GM23338 (cell line): Measurements from ENCODE around the gene FAM9C. TPM values are rescaled to one million over a fixed set of nuclear protein-coding genes. Genes with fewer than 3 reads are reported as not detected.

Experiments used
- ATAC-seq: fragments of 200-7000 bp; cut with Tn5 transposase; 3 replicates; pipeline ENCODE4 v1.9.1; 2020
- DNase-seq: peaks from one replicate; pipeline ENCODE4 v3.0.0-alpha.2; 2015; ENCODE audit warnings: low spot score
- H2AFZ ChIP-seq: fragments of 200-600 bp; sonication (generic); 2 replicates; pipeline ENCODE4 v1.8.0; 2016; ENCODE audit warnings: antibody characterized with exemption, mild to moderate bottlenecking, moderate library complexity
- H3F3A ChIP-seq: fragments of 200-600 bp; sonication (generic); replicated peaks from 2 replicates; pipeline ENCODE4 v1.8.0; 2017; ENCODE audit warnings: antibody characterized with exemption, mixed run types, low read depth
- H3K27ac ChIP-seq: fragments of 200-600 bp; sonication (generic); 2 replicates; pipeline ENCODE4 v1.6.1; 2016; ENCODE audit warnings: low read depth
- H3K27me3 ChIP-seq: fragments of 200-600 bp; sonication (generic); 2 replicates; pipeline ENCODE4 v1.8.0; 2016; ENCODE audit warnings: mild to moderate bottlenecking, mixed run types, moderate library complexity; ENCODE audit not compliant: insufficient read depth
- H3K36me3 ChIP-seq: fragments of 200-600 bp; sonication (generic); 2 replicates; pipeline ENCODE4 v1.8.0; 2016; ENCODE audit warnings: mild to moderate bottlenecking; ENCODE audit not compliant: insufficient read depth
- H3K4me1 ChIP-seq: fragments of 200-600 bp; sonication (generic); 2 replicates; pipeline ENCODE4 v1.8.0; 2016; ENCODE audit warnings: mild to moderate bottlenecking, moderate library complexity; ENCODE audit not compliant: insufficient read depth
- H3K4me2 ChIP-seq: fragments of 200-600 bp; sonication (generic); 2 replicates; pipeline ENCODE4 v1.7.1; 2017; ENCODE audit warnings: mixed run types
- H3K4me3 ChIP-seq: fragments of 200-600 bp; sonication (generic); 2 replicates; pipeline ENCODE4 v1.6.1; 2016; ENCODE audit warnings: mixed run types
- H3K79me2 ChIP-seq: fragments of 200-600 bp; sonication (generic); replicated peaks from 2 replicates; pipeline ENCODE4 v1.8.0; 2017; ENCODE audit warnings: mild to moderate bottlenecking; ENCODE audit not compliant: insufficient read depth
- H3K9me2 ChIP-seq: fragments of 200-600 bp; sonication (generic); 2 replicates; pipeline ENCODE4 v1.8.0; 2017; ENCODE audit not compliant: insufficient read depth
- H4K20me1 ChIP-seq: fragments of 200-600 bp; sonication (generic); replicated peaks from 2 replicates; pipeline ENCODE4 v1.8.0; 2017; ENCODE audit warnings: mild to moderate bottlenecking; ENCODE audit not compliant: insufficient read depth
- H3K27ac Mint-ChIP-seq: 2 replicates; pipeline ENCODE4 v1.8.0; 2020; ENCODE audit warnings: inconsistent platforms, mild to moderate bottlenecking, moderate library complexity, mixed read lengths
- H3K27me3 Mint-ChIP-seq: 3 replicates; pipeline ENCODE4 v1.8.0; 2022; ENCODE audit warnings: low read depth, mild to moderate bottlenecking, moderate library complexity, mixed read lengths, inconsistent platforms; ENCODE audit not compliant: insufficient read depth, poor library complexity
- H3K36me3 Mint-ChIP-seq: 3 replicates; pipeline ENCODE4 v1.8.0; 2021; ENCODE audit warnings: low read depth, mild to moderate bottlenecking, inconsistent platforms, moderate library complexity, mixed read lengths
- H3K4me1 Mint-ChIP-seq: 3 replicates; pipeline ENCODE4 v1.8.0; 2020; ENCODE audit warnings: mild to moderate bottlenecking, inconsistent platforms, mixed read lengths
- H3K4me3 Mint-ChIP-seq: 3 replicates; pipeline ENCODE4 v1.8.0; 2021; ENCODE audit warnings: moderate library complexity, mild to moderate bottlenecking, inconsistent platforms, mixed read lengths
- H3K9me3 Mint-ChIP-seq: 3 replicates; pipeline ENCODE4 v1.8.0; 2020; ENCODE audit warnings: moderate library complexity, mild to moderate bottlenecking, inconsistent platforms, mixed read lengths
- CREB1 ChIP-seq: fragments of 250-450 bp; sonication (Bioruptor Pico); IDR thresholded peaks from 2 replicates; pipeline ENCODE4 v1.5.0; 2020; ENCODE audit warnings: low read depth, mild to moderate bottlenecking, moderate library complexity
- EZH2 ChIP-seq: fragments of 200-600 bp; sonication (generic); IDR thresholded peaks from one replicate; pipeline ENCODE4 v1.8.0; 2017; ENCODE audit warnings: antibody characterized with exemption, mild to moderate bottlenecking, low read depth; ENCODE audit not compliant: unreplicated experiment
- EZH2phosphoT487 ChIP-seq: fragments of 200-600 bp; sonication (generic); IDR thresholded peaks from one replicate; pipeline ENCODE4 v1.8.1; 2018; ENCODE audit warnings: antibody characterized with exemption; ENCODE audit not compliant: unreplicated experiment
- JUNB ChIP-seq: IDR thresholded peaks from one replicate; pipeline ENCODE4 v1.6.1; 2016; ENCODE audit warnings: antibody characterized with exemption; ENCODE audit not compliant: unreplicated experiment
- NANOG ChIP-seq: IDR thresholded peaks from 2 replicates; pipeline ENCODE4 v1.6.1; 2016; ENCODE audit warnings: antibody characterized with exemption, borderline replicate concordance
- POLR2AphosphoS5 ChIP-seq: IDR thresholded peaks from 2 replicates; pipeline ENCODE4 v1.6.1; 2016; ENCODE audit warnings: antibody characterized with exemption, low read depth
- STAT1 ChIP-seq: IDR thresholded peaks from one replicate; pipeline ENCODE4 v1.6.1; 2016; ENCODE audit warnings: antibody characterized with exemption; ENCODE audit not compliant: unreplicated experiment
- ZNF114 ChIP-seq: fragments of 250-450 bp; sonication (Bioruptor Pico); IDR thresholded peaks from 2 replicates; pipeline ENCODE4 v1.5.0; 2020; ENCODE audit warnings: mild to moderate bottlenecking, moderate library complexity
- ZNF331 ChIP-seq: fragments of 250-450 bp; sonication (Bioruptor Pico); IDR thresholded peaks from 2 replicates; pipeline ENCODE4 v1.5.0; 2020; ENCODE audit warnings: low read depth, mild to moderate bottlenecking, moderate library complexity
- polyA plus RNA-seq: library from polyadenylated mRNA; unstranded; fragments of >200 nt; fragmentation: Nextera tagmentation; extraction: Ambion mirVana; gene quantifications from 2 replicates; pipeline ENCODE4 v1.2.1, GENCODE V29; 2016
- total RNA-seq: library from RNA; depleted of rRNA; stranded (reverse); fragments of >200 nt; shearing (Covaris generic); gene quantifications from 2 replicates; pipeline ENCODE4 v1.2.3, GENCODE V29; 2014
- TF ChIP-seq, protein P1 (sequence below): IDR thresholded peaks from 2 replicates; pipeline ENCODE4 v1.6.1; 2016; ENCODE audit warnings: antibody characterized with exemption
- TF ChIP-seq, protein P2 (sequence below), 2 experiments: fragments of 200-600 bp in 1 of 2; sonication (generic) in 1 of 2; conservative IDR thresholded peaks; 2 replicates each; pipeline versions ENCODE4 v1.5.1 to v1.6.1; 2016 to 2017; ENCODE audit warnings: antibody characterized with exemption in 2 of 2, low read depth in 2 of 2, mild to moderate bottlenecking in 2 of 2, moderate library complexity in 1 of 2
- TF ChIP-seq, protein P3 (sequence below): fragments of 250-450 bp; sonication (Bioruptor Pico); IDR thresholded peaks from 2 replicates; pipeline ENCODE4 v1.5.0; 2020; ENCODE audit warnings: mild to moderate bottlenecking, moderate library complexity
- TF ChIP-seq, protein P4 (sequence below): IDR thresholded peaks from one replicate; pipeline ENCODE4 v1.6.1; 2018; ENCODE audit warnings: antibody characterized with exemption; ENCODE audit not compliant: unreplicated experiment

The FAM9C gene
- total and polyA plus RNA-seq, 2 experiments from 2014 or later: 0.08 TPM; not detected in 1

DNA sequence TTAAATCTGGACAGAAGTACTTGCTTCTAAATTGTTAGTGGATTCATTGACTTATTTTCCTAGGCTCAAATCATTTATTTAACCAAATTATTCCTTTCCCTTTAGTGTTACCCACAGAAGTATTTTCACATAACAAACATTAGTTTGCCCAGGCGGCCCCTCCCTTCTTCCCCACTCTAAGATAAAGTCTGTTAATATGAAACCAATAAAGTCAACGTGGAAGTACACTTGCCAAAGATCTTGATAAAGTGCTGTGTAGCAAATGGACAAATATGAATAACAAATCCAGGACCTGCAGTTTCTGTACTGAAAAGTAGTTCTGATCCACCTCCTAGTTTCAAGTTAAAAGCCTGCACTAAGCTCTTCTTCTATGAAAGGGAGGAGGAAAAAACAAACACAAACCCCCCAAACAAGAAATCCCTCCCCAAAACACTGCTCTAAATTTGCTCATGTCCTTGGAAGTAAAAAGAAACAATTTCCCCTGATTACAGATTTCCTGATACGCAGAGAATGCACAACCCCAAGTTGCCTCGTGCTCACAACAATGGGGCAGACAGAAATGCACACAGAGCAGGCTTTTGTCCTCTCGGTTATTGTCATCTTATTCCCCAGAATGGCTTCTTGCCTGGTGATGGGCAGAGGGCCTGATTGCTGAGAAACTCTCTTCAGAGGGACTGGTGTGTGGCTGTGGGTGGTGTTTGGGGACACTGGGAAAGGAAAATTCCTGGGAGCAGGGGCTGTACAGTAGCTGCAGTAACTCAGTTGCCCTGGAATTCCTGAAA lies 46.3 kb downstream of the FAM9C start:
- Histone ChIP-seq H3K27ac (no peak overlapping the region), H3F3A (no peaks in the 10 kb centered on the region), H3K79me2 (no peaks in the 10 kb centered on the region), H3K4me1 (peaks cover 14% of the 10 kb centered on the region), H4K20me1 (no peaks in the 10 kb centered on the region), H3K4me2 (0 out of 2 replicates have a peak overlapping the region, but pooled peaks have one; percentile 20), H3K27me3 (no peaks in the 10 kb centered on the region), H3K36me3 (no peaks in the 10 kb centered on the region), H3K9me2 (no peaks in the 10 kb centered on the region), H2AFZ (peak overlapping the region; percentile 76; the same call in 1 of the 2 replicates), H3K4me3 (no peak overlapping the region)
- ATAC-seq: no peak
- no peak overlapping the region for H3K4me3 Mint-ChIP-seq
- peak overlapping the region; percentile 48; the same call in 1 of the 2 replicates for H3K27ac Mint-ChIP-seq
- peaks cover 27% of the 10 kb centered on the region for H3K4me1 Mint-ChIP-seq
- TF ChIP-seq, protein P1, sequence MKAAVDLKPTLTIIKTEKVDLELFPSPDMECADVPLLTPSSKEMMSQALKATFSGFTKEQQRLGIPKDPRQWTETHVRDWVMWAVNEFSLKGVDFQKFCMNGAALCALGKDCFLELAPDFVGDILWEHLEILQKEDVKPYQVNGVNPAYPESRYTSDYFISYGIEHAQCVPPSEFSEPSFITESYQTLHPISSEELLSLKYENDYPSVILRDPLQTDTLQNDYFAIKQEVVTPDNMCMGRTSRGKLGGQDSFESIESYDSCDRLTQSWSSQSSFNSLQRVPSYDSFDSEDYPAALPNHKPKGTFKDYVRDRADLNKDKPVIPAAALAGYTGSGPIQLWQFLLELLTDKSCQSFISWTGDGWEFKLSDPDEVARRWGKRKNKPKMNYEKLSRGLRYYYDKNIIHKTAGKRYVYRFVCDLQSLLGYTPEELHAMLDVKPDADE: no peak
- TF ChIP-seq, protein P2, sequence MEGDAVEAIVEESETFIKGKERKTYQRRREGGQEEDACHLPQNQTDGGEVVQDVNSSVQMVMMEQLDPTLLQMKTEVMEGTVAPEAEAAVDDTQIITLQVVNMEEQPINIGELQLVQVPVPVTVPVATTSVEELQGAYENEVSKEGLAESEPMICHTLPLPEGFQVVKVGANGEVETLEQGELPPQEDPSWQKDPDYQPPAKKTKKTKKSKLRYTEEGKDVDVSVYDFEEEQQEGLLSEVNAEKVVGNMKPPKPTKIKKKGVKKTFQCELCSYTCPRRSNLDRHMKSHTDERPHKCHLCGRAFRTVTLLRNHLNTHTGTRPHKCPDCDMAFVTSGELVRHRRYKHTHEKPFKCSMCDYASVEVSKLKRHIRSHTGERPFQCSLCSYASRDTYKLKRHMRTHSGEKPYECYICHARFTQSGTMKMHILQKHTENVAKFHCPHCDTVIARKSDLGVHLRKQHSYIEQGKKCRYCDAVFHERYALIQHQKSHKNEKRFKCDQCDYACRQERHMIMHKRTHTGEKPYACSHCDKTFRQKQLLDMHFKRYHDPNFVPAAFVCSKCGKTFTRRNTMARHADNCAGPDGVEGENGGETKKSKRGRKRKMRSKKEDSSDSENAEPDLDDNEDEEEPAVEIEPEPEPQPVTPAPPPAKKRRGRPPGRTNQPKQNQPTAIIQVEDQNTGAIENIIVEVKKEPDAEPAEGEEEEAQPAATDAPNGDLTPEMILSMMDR (conservative IDR thresholded peaks at IDR 0.05; ENCODE audit: low read depth in 2 of 2): no peak
- TF ChIP-seq EZH2phosphoT487 (no peak), EZH2 (no peak), STAT1 (no peak), POLR2AphosphoS5 (no peak), ZNF114 (CRISPR knock-in tag) (no peak), JUNB (no peak), NANOG (no peak), ZNF331 (CRISPR knock-in tag) (no peak), CREB1 (CRISPR knock-in tag) (no peak)
- TF ChIP-seq, protein P3, sequence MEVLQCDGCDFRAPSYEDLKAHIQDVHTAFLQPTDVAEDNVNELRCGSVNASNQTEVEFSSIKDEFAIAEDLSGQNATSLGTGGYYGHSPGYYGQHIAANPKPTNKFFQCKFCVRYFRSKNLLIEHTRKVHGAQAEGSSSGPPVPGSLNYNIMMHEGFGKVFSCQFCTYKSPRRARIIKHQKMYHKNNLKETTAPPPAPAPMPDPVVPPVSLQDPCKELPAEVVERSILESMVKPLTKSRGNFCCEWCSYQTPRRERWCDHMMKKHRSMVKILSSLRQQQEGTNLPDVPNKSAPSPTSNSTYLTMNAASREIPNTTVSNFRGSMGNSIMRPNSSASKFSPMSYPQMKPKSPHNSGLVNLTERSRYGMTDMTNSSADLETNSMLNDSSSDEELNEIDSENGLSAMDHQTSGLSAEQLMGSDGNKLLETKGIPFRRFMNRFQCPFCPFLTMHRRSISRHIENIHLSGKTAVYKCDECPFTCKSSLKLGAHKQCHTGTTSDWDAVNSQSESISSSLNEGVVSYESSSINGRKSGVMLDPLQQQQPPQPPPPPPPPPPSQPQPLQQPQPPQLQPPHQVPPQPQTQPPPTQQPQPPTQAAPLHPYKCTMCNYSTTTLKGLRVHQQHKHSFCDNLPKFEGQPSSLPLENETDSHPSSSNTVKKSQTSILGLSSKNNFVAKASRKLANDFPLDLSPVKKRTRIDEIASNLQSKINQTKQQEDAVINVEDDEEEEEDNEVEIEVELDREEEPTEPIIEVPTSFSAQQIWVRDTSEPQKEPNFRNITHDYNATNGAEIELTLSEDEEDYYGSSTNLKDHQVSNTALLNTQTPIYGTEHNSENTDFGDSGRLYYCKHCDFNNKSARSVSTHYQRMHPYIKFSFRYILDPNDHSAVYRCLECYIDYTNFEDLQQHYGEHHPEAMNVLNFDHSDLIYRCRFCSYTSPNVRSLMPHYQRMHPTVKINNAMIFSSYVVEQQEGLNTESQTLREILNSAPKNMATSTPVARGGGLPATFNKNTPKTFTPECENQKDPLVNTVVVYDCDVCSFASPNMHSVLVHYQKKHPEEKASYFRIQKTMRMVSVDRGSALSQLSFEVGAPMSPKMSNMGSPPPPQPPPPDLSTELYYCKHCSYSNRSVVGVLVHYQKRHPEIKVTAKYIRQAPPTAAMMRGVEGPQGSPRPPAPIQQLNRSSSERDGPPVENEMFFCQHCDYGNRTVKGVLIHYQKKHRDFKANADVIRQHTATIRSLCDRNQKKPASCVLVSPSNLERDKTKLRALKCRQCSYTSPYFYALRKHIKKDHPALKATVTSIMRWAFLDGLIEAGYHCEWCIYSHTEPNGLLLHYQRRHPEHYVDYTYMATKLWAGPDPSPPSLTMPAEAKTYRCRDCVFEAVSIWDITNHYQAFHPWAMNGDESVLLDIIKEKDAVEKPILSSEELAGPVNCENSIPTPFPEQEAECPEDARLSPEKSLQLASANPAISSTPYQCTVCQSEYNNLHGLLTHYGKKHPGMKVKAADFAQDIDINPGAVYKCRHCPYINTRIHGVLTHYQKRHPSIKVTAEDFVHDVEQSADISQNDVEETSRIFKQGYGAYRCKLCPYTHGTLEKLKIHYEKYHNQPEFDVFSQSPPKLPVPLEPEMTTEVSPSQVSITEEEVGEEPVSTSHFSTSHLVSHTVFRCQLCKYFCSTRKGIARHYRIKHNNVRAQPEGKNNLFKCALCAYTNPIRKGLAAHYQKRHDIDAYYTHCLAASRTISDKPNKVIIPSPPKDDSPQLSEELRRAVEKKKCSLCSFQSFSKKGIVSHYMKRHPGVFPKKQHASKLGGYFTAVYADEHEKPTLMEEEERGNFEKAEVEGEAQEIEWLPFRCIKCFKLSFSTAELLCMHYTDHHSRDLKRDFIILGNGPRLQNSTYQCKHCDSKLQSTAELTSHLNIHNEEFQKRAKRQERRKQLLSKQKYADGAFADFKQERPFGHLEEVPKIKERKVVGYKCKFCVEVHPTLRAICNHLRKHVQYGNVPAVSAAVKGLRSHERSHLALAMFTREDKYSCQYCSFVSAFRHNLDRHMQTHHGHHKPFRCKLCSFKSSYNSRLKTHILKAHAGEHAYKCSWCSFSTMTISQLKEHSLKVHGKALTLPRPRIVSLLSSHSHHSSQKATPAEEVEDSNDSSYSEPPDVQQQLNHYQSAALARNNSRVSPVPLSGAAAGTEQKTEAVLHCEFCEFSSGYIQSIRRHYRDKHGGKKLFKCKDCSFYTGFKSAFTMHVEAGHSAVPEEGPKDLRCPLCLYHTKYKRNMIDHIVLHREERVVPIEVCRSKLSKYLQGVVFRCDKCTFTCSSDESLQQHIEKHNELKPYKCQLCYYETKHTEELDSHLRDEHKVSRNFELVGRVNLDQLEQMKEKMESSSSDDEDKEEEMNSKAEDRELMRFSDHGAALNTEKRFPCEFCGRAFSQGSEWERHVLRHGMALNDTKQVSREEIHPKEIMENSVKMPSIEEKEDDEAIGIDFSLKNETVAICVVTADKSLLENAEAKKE (CRISPR knock-in tag): no peak
- TF ChIP-seq, protein P4, sequence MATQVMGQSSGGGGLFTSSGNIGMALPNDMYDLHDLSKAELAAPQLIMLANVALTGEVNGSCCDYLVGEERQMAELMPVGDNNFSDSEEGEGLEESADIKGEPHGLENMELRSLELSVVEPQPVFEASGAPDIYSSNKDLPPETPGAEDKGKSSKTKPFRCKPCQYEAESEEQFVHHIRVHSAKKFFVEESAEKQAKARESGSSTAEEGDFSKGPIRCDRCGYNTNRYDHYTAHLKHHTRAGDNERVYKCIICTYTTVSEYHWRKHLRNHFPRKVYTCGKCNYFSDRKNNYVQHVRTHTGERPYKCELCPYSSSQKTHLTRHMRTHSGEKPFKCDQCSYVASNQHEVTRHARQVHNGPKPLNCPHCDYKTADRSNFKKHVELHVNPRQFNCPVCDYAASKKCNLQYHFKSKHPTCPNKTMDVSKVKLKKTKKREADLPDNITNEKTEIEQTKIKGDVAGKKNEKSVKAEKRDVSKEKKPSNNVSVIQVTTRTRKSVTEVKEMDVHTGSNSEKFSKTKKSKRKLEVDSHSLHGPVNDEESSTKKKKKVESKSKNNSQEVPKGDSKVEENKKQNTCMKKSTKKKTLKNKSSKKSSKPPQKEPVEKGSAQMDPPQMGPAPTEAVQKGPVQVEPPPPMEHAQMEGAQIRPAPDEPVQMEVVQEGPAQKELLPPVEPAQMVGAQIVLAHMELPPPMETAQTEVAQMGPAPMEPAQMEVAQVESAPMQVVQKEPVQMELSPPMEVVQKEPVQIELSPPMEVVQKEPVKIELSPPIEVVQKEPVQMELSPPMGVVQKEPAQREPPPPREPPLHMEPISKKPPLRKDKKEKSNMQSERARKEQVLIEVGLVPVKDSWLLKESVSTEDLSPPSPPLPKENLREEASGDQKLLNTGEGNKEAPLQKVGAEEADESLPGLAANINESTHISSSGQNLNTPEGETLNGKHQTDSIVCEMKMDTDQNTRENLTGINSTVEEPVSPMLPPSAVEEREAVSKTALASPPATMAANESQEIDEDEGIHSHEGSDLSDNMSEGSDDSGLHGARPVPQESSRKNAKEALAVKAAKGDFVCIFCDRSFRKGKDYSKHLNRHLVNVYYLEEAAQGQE: no peak
- no peaks in the 10 kb centered on the region for H3K9me3 Mint-ChIP-seq
- no peaks in the 10 kb centered on the region for H3K36me3 Mint-ChIP-seq
- no peaks in the 10 kb centered on the region for H3K27me3 Mint-ChIP-seq
- no peak for DNase-seq
